GM19328 (cell line): ENCODE data around the gene SLC23A2.

Experiments used
- ATAC-seq: cut with Tn5 transposase; IDR thresholded peaks from one replicate; pipeline ENCODE4 v1.9.1; 2021; ENCODE audit warnings: mild to moderate bottlenecking, moderate library complexity; ENCODE audit not compliant: unreplicated experiment

The SLC23A2 gene

DNA sequence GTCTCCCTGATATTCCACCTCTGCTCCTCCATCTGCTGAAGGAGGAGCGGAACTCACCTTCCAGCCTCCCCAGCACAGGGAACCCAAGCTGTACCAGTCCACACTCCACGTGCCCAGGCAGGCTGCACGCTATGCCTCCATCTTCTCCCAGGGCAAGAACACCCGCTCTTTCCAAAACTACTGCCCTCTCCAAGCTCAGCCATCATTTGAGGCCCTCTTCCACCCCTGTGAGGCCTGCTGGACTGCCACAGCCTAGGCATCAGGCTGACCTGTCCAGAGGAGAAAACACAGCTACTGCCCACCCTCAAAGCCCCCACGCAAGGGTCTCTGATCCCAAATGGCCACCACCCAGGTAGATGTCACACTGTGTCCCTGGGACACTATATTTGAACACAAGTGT, 179.7 kb downstream of the SLC23A2 start:
- no peak for ATAC-seq

DNA sequence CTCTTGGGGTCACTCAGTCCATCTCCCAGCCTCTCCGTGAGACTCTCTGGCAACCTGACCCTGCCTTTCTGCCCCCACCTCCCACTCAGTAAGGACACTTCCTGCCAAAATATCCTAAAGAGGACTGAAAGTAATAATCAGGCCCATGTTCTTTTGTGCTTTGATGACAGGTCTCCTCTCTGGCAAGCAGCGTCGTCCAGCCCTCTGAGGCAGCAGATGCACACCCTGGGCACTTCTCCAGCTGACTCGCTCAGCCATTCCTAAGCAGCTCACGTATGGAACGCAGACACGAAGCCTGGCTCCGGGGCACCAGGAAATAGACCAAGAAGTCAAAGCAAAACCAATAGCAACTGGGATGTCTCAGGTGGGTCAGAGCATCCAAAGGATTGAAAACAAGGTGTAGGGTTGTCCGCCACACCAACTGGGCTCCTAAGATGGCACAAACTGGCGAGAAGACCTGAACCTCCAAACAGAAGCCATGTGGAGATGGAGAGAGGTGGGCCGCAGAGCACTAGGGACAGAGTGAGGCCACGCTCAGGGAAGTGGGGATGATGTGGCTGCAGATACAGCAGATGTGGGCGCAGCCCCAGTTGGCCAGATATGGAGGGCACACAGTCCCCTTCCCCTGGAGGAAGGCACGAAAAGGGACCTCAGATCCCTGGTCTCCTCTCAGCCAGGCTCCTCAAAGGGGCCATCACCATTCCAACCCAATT, 180.3 kb downstream of the SLC23A2 start:
- no peak for ATAC-seq

DNA sequence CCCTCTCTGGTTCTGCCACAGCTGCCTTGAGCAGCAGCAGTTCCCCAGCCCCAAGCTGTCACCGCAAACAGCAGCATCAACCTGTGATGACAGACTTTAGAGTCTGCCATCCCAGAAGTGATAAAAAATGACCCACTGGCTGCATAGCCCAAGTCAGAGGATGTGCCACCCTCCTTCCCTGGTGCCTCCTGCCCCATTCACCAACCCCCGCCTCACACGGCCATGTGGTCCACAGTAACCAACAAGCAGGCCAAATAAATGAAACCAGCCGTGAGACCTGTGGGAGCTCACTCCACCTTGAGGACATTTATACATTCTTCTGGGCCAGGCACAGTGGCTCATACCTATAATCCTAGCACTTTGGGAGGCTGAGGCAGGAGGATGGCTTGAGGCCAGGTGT, 181.4 kb downstream of the SLC23A2 start:
- no peak for ATAC-seq

DNA sequence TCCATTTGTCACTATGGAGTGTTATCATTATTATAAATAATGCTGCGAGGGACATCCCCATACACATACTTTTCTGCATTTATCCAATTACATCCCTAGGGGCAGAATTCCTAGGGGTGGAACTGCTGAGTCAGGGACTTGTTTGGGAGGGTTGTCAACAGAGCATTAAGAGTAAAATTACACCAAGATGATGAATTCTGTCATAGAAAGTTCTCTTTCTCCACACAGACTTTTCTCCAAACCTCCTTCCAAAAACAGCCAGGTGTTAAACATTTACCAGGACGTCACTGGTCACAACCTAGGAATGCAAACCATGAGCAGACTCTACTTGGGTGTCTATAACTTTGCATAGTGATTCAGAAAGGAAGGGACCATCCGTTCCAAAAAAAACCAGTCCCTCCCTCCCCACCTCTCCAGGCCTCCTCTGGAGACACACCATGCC, 184.1 kb downstream of the SLC23A2 start:
- ATAC-seq, result no peak

DNA sequence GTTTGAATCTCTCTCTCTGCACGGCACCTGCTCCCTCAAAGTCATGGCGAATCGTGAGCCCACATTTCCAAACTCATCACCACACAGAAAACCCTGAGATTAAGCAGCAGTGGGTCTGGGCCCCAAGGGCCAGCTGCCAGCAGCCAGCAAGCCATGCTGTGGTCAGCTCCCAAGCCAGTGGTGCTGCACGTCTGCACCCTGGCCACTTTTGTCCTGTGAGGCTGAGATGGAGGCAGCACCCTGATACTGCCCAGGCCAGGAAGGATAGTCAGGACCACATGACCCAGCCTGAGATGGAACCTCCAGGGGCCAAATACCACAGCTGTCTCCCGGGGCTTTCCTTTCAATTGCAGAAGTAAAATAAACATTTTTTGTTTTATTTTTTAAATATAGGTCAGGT, 185.7 kb downstream of the SLC23A2 start:
- no peak for ATAC-seq

DNA sequence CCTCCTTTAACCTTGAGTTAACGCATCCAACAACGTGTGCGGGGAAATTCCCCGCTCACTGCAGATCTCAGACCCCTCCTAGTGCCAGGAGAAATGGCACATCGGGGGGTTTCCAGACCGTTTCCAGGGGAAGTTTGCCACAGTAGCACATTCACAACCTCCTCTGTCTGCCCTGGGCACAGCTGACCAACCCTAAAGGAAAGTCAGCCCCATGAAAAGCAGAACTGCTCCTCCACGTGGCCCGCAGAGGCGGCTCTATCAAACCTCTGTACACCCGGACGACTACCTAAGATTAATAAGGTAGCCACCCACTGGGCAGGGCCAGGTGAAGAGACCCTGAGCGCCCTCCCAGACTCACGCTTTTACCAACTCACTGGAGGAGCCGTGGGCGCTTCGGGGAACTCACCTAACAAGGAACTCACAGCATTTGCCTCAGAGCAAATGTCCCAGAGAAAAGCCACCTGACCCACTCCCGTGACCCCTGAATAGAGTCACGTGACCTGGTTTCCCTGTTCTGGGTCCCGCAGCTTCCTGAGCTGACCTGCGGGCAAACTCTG, 186.5 kb downstream of the SLC23A2 start:
- peak; percentile 34 for ATAC-seq

DNA sequence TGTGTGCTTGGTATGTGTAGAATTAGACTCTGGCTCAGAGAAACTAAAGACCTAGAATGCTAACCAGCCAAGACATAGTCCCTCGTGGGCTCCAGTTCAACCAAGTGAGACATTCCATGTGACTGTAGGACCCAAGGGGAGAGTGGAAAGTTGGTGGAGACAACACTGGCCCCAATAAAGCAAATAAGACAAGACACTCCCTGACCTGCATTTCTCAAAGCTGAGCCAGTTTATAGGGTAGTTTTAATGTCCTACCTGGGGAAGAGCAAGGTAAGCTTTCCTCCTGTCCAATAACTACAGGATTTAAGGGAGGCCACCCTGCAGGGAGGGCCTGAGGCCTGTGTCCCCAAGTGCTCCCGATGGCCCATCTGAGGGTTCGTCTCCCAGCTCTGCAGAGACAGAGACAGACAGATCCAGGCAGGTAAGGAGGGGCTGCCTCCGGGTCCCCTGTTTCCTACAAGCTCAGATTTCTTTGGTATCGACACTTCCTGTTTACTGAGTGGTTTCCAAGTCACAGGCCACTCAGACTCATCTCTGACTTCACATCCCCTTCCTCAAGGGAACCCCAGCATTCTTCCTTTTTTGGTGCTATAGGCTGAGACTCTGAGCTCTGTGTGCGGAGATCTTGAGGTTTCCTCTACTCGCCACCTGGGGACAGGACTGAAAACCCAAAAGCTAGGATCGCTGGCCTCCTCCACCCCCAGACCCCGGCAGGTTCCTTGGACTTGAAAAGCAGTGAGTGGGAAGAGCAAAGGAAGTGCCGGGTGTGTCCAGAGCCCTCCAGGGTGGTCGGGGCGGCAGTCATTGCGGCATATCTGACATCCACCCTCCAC, 187.2 kb downstream of the SLC23A2 start:
- peak; percentile 41 for ATAC-seq

DNA sequence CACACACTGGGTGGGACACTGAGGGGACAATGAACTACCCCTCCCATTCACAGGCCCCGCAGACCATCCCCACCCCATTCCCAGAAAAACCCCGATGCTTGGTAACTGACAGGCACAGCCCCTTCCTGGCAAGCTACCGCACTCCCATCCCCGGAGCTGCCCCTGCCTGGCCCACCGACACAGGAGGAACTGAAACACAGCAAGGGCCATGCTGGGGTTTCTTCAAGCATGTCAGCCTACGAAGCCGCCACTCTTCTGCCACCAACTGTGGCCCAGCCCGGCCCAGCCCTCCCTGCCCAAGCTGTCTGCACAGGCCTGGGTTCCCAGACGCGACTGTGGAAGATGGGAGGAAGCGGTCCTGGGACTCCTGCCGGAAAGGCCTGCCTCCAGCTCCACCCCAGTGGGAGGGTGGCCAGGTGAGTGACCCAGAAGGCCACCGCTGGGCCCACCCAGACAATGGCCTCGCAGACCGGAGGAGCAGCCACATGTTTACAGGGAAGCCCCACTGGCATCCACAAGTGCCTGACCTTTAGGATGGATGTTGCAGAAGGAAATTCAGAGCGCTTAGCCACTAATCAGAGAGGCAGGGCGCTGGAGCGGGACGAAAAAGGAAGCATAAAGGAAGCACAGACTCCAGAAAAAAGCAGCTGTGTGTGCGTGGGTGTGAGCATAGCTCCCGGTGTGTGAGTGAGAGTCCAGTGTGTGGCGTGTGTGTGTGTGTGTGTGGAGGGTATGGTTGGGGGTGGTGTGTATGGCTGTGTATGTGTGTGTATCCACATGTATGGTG, 188.0 kb downstream of the SLC23A2 start:
- peak; percentile 37 for ATAC-seq

DNA sequence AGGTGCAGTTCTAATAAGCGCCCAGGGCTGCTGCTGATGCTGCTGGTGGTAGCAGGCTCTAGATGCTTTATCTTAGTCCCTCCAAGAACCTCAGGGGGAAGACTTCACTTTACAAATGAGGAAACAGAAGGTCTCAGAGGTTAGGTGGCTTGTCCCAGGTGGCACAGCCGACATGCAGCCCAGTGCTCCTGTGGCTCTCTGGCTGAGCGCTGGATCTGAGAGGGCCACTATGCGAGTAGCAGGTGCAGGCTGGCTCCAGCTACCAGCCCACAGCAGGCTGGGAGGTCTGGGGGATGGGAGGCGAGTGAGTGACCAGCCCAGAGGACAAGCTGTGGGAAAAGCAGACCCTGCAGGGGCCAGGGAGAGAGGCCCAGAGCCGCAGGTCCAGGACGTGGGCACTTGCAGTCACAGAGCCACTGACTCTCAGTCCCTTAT, 188.7 kb downstream of the SLC23A2 start:
- ATAC-seq, result peak; percentile 2

DNA sequence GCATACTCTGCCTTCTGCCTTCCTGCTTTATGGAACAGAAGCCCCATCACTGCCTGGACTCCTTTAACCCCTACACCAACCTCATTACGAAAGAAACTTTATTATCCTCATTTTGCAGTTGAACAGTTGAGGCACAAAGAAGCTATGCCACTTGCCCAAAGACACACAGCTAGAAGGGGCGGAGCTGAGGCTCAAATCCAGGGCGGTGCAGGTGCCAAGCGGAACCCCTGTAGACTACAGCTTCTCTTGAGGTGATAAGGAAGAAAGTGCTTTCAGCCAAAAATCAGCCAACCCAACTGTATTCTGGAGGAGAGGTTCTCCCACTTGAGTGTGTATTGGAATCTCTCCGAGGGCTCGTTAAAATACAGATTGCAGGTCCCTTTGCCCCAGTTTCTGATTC, 189.1 kb downstream of the SLC23A2 start:
- ATAC-seq, result no peak

DNA sequence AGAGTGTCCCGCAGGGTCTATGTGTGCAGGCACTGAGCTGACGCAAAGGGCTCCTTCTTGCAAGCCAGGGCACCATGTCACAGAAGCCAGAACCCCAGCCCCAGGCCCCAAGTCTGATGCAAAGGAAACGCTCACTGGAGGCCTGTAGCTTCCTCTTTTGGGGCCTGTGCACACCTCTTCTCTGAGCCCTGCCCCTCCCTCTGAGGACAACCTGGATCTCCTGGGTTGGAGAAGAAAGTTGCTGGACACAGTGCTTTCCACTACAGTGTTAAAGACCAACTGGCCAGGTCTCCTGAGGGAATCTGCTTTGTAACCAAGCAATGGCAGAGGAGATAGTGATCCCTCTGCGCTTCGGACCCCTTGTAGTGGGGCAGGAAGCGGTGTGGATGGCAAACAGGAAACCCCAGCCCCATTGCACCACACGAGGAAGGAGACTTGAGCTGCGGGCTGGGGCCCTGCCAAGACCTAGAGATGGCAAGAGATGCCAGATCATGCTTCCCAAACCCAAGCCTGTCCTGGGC, 189.6 kb downstream of the SLC23A2 start:
- no peak for ATAC-seq

DNA sequence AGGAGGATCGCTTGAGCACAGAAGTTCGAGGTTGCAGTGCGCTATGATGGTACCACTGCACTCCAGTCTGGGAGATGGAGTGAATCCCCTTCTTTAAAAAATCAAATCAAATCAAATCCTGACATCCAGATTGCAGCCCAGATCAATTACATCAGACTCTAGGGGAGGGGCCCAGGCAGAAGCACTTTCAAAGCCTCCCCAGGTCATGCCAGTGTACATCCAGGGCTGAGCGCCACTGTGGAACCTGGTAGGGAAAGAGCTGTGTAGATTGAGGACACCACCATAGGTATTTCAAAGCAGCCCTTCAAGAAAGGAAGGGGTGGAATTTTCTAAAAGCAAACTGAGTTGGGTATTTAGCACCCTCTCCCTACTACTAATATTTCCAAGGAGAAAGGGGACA, 190.1 kb downstream of the SLC23A2 start:
- no peak for ATAC-seq

DNA sequence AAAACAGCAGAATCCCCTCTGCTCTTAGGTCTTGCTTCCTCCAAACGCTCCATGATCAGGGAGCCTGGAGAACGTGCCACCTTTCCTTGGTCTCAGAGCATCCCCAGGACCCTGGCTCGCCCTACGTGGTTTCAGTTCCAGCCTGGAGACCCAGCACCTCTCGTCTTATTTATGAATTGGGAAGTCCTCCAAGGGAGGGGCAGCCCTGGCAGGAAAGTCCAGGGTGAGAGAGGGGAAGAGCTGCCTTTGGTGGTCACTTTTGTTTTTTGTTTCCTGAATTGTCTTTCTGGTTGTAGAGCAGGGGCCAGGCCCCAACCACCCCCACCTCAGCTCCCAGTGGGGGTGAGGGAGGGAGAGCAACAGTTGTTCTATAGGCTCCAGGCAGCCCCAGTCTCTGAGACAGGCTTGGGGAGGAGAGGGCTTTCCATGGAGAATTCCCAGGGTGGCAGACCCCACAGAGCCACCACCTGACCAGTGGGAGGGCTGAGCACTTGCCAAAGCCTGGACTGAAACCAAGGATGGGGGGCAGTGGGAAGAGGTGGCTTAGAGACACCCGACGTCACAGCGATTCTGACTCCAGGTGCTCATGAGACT, 190.8 kb downstream of the SLC23A2 start:
- no peak for ATAC-seq

DNA sequence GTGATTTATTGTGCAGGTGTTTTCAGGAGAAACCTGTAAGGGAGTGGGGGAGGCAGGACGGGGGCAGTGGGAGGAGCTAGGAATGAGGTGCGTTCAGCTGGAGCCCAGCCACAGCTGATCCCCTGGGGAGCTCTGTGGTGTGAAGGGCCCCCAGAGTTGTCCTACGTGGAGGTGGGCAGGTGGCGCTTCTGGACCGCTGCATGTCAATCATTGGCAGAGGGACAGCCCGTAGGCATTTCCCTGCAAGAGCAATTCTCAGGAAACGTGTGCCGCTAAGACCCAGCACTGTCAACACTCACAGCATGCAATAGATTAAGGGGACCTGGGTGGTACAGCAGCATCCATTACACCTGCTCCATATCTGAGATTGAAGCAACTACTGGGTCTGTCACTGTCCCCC, 191.6 kb downstream of the SLC23A2 start:
- no peak for ATAC-seq

DNA sequence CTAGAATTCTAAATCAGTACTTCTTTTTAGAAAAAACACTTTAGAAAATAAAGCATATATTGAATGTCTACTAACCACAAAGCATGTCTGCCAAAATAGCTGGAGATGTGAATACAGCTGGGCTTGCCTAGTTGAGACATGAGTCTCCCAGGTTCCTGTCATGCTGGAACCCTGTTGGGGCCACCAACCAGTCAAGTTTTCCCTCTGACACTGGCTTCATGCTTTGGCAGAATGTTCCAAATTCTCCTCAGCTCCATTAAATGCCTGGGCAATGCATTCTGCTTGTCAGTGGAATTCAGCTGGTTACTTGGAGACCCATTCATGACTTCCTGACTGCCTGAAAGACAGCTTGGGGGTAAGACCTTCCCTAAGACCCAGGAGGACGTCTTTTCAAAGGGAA, 192.4 kb downstream of the SLC23A2 start:
- ATAC-seq, result no peak

DNA sequence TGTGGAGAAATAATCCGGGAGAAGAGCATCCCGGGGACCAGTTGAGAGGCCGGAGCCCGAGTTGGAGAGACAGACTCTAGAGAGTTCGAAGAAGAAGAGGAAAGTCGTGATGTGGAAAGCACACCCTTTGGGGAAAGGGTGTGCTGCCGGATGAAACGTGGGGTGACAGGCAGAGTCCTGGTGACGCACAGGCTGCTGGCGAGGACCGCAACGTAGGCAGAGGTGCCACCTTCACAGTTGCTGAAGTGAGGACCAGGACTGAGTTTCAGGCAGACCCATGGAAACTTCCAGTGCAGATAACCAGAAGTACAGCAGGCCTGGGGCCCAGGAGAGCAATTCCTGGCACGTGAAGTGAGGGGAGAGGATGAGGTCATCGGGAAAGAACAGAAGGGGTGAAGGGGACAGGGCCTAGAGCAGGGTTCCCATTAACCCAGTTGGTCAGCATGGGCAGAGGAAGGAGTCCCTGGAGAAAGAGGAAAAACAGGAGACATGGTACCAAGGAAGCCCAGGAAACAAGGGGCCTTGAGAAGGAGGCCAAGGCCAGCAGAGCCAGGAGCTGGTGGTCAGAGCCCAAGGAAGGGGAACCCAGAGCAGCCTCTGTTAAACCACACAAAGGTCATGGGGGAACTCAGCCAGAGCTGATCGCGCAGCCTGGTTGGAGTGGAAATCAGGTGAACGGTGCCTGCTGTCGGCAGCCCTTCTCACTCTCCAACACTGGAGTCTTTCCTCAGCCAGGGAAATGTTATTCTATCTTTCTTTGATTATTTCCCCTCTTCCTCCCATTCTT, 195.5 kb downstream of the SLC23A2 start:
- no peak for ATAC-seq

DNA sequence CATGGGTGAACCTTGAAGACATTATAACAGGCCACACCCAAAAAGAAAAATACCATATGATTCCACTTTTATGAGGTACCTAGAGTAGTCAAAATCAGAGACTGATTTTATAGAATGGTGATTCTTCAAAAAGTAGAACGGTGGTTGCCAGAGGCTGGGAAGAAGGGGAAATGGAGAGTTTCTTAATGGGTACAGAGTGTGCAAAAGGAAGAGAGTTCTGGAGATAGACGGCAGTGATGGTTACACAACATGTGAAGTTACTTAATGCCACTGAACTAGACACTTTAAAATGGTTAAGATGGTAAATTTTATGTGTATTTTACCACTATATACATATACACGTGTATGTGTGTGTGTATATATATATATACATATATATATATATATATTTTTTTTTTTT, 198.8 kb downstream of the SLC23A2 start:
- no peak for ATAC-seq
